DMS153 treated with DMSO at 0.1 percent for 48 hours (cell line): ENCODE measurements around the gene KCNH4.
A peak's percentile ranks its signal among the peaks of the same experiment; 100 is the strongest.
"Not testable (repeated sequence)": the region's sequence is repeated elsewhere in the genome, so short reads cannot be mapped to it uniquely, and the experiment has no call there.

ENCODE experiments used
- DNase-seq: peaks from one replicate; lab custom pipeline; 2025; ENCODE audit not compliant: unreplicated experiment; lab: John Stamatoyannopoulos, UW

KCNH4 gene

GRCh38 chr17:42197564-42198156 is 16.7 kb upstream of the KCNH4 start:
- DNase-seq, result no peak

GRCh38 chr17:42193969-42194899 is 13.3 kb upstream of the KCNH4 start, which contains the start of gene GHDC:
Gene GHDC (minus strand): TSS chr17:42194494. CDS start chr17:42193581, 913 bp downstream.
- peak; percentile 80 for DNase-seq

- DNase-seq, result no peak
Observed at GRCh38 chr17:42193216-42193968, 12.4 kb upstream of the KCNH4 start.

DNA sequence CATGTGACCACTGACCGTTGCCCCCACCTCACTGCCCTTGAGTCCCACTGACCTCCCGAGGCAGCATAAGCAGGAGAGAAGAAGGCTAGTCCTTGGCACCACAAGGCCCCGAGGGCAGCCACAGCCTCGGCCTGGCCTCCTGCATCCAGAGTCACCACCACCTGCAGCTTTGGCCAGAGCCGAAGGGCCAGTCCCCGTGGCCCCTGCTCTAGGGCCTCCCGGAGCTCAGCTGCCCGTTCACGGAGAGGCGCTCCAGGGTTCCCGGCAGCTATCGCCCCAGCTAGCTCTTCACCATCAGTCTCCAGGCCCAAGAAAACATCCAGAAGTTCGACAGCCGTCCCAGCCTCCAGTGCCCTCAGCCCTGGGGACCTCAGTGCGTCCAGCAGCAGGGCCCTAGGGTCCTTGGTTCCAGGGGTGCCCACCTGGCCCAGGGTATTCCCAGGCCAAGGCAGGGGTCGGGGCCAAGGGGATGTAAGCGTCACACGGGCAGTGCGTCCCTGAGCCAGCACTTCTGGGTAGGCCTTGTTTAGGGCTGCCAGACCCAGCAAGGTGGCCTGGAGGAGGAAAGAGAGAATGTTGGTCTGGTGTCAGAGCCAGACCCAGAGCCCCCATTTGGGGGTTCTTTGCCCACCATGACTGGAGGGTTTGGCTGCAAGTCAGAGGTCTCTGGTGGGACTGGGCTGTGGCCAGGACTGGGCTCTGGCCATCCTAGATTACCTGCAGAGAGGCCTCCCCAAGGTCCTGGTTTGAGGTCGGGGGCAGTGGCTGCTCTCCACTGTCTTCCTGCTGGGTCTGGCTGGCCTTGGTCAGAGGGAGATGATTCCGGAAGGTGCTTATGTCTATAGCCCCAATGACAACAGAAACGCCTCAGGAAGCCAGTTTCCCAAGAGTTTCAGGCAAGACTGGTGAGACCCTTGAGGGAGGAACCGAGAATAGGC is 11.5 kb upstream of the KCNH4 start:
- no peak for DNase-seq

GRCh38 chr17:42191275-42191608 is 10.3 kb upstream of the KCNH4 start:
- DNase-seq, result no peak

DNA sequence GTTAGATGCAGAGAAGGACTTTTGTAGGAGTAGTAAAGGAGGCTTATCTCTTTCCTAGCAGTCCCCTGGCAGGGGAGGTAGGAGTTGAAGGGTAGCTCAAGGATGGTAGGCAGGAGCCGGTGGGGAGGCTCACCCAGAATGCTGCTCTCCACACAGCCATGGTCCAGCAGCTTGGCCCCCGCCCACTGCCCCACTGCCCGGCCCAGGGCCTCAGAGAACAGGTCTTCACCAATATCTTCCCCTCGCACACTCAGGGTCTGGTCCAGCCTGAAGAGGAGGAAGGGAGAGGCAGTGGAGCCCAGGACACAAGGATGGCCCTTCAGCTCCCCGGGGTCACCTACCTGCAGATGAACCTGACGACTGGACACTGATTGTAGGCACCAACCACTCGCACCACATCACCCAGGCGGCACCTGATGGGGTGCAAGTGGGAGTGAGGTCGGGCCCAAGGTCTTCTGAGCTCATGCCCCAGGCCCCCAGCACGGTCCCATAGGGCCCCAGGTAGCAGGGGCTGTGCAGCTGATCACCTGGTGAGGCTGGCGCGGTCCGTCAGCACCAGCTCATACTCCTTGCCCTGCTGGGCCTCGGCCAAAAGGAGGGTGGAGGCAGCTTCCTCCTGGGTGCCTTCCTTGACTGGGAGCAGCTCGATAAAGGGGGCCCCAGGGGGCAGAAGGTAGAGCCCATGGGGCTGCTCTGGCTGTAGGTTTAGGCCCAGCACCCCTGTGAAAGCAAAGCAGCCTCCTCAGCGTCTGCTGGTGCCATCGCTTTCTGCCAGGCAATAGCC is 9.7 kb upstream of the KCNH4 start:
- DNase-seq, result no peak

GRCh38 chr17:42189651-42189965 is 8.7 kb upstream of the KCNH4 start:
- no peak for DNase-seq

GRCh38 chr17:42188749-42189650 is 8.1 kb upstream of the KCNH4 start:
- DNase-seq, result no peak

GRCh38 chr17:42187833-42188232 is 6.9 kb upstream of the KCNH4 start:
- DNase-seq, result no peak

DNA sequence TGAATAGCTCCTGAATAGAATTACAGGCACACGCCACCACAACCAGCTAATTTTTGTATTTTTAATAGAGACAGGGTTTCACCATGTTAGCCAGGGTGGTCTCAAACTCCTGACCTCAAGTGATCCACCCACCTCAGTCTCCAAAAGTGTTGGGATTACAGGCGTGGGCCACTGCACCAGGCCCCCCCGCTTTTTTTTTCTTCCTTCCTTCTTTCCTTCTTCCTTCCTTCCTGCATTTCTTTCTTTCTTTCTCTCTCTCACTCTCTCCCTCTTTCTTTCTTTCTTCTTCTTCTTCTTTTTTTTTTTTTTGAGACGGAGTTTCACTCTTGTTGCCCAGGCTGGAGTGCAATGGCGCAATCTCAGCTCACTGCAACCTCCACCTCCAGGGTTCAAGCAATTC is 5.2 kb upstream of the KCNH4 start:
- not testable (repeated sequence) for DNase-seq

DNA sequence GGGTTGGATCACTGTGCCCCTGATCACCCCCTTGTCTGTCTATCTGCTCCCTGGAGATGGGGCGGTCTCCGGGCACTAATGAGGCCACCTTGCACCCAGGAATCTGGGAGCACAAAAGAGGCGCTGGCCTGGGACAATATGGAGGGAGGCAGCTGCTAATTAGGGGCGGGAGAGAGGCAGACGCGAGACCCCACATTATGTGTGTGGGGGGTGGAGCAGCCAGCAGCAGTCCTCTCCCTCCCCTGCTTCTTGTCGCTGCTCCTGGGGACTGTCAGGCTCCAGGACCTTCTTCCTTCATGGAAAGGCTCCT is 4.6 kb upstream of the KCNH4 start:
- DNase-seq, result no peak

GRCh38 chr17:42184713-42185620 is 4.0 kb upstream of the KCNH4 start, which contains the start of gene HCRT:
Gene HCRT (minus strand): TSS chr17:42185452. CDS start chr17:42185365, 87 bp downstream.
- DNase-seq, result peak; percentile 1

- DNase-seq, result peak; percentile 69
Observed at GRCh38 chr17:42183741-42184711, 3.1 kb upstream of the KCNH4 start.

GRCh38 chr17:42182927-42183734 is 2.2 kb upstream of the KCNH4 start:
- no peak for DNase-seq

- DNase-seq, result no peak
Observed at GRCh38 chr17:42181851-42182207, 887 bp upstream of the KCNH4 start.

- no peak for DNase-seq
Observed at GRCh38 chr17:42180411-42180921, 476 bp downstream of the KCNH4 start.
